Measurements from ENCODE around the gene UQCC3. TPM values are rescaled to one million over a fixed set of nuclear protein-coding genes. Genes with fewer than 3 reads are reported as not detected.
A peak's percentile ranks its signal among the peaks of the same experiment; 100 is the strongest.

UQCC3 gene
- total and polyA plus RNA-seq, 9 of the 15 experiments (the other 6 are each of a cell fraction or from before 2014, with no cell fraction given), result 3.3 to 44.3 (median 8.0) TPM

DNA sequence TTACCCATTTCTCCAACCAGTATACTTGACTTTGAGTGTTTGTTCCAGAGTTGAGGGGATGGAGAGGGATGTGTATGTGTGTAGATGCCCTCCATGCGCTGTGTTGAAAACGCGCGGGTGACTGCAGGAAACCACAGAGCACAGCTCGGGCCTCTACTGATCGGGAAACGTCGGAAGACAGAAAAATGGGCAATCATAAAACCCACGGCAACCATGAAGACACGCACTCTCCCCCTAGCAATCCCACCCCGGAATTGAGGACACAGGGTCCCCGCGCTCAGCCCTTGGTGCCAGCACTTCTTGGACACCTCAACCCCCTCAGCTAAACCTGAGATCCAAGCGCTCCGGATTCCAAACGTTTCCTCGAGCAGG, 251 bp upstream of the UQCC3 start (continued):
- no peak for TF ChIP-seq CREB3L1 (IDR thresholded peaks at IDR 0.05; ENCODE audit: borderline replicate concordance, low read depth)
- TF ChIP-seq MEF2A (IDR thresholded peaks at IDR 0.05; ENCODE audit: control insufficient read depth, low read depth, low read length), result no peak
- no peak for TF ChIP-seq CHD2 (IDR thresholded peaks at IDR 0.05; ENCODE audit: low read depth, low read length)
- no peak for TF ChIP-seq KLF1 (tag; IDR thresholded peaks at IDR 0.05)
- TF ChIP-seq SLC30A9 (CRISPR knock-in tag; IDR thresholded peaks at IDR 0.05), result no peak
- TF ChIP-seq, protein P1, sequence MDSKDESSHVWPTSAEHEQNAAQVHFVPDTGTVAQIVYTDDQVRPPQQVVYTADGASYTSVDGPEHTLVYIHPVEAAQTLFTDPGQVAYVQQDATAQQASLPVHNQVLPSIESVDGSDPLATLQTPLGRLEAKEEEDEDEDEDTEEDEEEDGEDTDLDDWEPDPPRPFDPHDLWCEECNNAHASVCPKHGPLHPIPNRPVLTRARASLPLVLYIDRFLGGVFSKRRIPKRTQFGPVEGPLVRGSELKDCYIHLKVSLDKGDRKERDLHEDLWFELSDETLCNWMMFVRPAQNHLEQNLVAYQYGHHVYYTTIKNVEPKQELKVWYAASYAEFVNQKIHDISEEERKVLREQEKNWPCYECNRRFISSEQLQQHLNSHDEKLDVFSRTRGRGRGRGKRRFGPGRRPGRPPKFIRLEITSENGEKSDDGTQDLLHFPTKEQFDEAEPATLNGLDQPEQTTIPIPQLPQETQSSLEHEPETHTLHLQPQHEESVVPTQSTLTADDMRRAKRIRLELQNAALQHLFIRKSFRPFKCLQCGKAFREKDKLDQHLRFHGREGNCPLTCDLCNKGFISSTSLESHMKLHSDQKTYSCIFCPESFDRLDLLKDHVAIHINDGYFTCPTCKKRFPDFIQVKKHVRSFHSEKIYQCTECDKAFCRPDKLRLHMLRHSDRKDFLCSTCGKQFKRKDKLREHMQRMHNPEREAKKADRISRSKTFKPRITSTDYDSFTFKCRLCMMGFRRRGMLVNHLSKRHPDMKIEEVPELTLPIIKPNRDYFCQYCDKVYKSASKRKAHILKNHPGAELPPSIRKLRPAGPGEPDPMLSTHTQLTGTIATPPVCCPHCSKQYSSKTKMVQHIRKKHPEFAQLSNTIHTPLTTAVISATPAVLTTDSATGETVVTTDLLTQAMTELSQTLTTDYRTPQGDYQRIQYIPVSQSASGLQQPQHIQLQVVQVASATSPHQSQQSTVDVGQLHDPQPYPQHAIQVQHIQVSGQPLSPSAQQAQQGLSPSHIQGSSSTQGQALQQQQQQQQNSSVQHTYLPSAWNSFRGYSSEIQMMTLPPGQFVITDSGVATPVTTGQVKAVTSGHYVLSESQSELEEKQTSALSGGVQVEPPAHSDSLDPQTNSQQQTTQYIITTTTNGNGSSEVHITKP (IDR thresholded peaks at IDR 0.05; ENCODE audit: partially characterized antibody), result peak; percentile 80
- TF ChIP-seq ZNF766 (CRISPR knock-in tag; conservative IDR thresholded peaks at IDR 0.05), result peak; percentile 78
- TF ChIP-seq, protein P2, sequence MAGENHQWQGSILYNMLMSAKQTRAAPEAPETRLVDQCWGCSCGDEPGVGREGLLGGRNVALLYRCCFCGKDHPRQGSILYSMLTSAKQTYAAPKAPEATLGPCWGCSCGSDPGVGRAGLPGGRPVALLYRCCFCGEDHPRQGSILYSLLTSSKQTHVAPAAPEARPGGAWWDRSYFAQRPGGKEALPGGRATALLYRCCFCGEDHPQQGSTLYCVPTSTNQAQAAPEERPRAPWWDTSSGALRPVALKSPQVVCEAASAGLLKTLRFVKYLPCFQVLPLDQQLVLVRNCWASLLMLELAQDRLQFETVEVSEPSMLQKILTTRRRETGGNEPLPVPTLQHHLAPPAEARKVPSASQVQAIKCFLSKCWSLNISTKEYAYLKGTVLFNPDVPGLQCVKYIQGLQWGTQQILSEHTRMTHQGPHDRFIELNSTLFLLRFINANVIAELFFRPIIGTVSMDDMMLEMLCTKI (IDR thresholded peaks at IDR 0.05; ENCODE audit: partially characterized antibody), result no peak
- TF ChIP-seq JUND (IDR thresholded peaks at IDR 0.05; ENCODE audit: borderline replicate concordance, low read depth, low read length), result no peak
- TF ChIP-seq JUND (tag; IDR thresholded peaks at IDR 0.05; ENCODE audit: borderline replicate concordance, low read depth, low read length), result no peak
- TF ChIP-seq PHF20 (IDR thresholded peaks at IDR 0.05; ENCODE audit: partially characterized antibody), result peak; percentile 40
- peak; percentile 13 for TF ChIP-seq TOE1 (IDR thresholded peaks at IDR 0.05; ENCODE audit: borderline replicate concordance)
- no peak for TF ChIP-seq TOE1 (CRISPR knock-in tag; IDR thresholded peaks at IDR 0.05; ENCODE audit: borderline replicate concordance, low read depth)
- TF ChIP-seq MEF2D (tag; conservative IDR thresholded peaks at IDR 0.05; ENCODE audit: low read depth), result no peak
- TF ChIP-seq, protein P3, sequence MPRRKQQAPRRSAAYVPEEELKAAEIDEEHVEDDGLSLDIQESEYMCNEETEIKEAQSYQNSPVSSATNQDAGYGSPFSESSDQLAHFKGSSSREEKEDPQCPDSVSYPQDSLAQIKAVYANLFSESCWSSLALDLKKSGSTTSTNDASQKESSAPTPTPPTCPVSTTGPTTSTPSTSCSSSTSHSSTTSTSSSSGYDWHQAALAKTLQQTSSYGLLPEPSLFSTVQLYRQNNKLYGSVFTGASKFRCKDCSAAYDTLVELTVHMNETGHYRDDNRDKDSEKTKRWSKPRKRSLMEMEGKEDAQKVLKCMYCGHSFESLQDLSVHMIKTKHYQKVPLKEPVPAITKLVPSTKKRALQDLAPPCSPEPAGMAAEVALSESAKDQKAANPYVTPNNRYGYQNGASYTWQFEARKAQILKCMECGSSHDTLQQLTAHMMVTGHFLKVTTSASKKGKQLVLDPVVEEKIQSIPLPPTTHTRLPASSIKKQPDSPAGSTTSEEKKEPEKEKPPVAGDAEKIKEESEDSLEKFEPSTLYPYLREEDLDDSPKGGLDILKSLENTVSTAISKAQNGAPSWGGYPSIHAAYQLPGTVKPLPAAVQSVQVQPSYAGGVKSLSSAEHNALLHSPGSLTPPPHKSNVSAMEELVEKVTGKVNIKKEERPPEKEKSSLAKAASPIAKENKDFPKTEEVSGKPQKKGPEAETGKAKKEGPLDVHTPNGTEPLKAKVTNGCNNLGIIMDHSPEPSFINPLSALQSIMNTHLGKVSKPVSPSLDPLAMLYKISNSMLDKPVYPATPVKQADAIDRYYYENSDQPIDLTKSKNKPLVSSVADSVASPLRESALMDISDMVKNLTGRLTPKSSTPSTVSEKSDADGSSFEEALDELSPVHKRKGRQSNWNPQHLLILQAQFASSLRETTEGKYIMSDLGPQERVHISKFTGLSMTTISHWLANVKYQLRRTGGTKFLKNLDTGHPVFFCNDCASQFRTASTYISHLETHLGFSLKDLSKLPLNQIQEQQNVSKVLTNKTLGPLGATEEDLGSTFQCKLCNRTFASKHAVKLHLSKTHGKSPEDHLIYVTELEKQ (CRISPR knock-in tag; IDR thresholded peaks at IDR 0.05), result no peak
- TF ChIP-seq POLR2AphosphoS2 (IDR thresholded peaks at IDR 0.05; ENCODE audit: low read length), result no peak
- no peak for TF ChIP-seq RFX5 (IDR thresholded peaks at IDR 0.05; ENCODE audit: low read depth, low read length)
- no peak for TF ChIP-seq ZBTB1 (CRISPR knock-in tag; IDR thresholded peaks at IDR 0.05; ENCODE audit: borderline replicate concordance, low read depth)
- TF ChIP-seq NCOA2 (IDR thresholded peaks at IDR 0.05; ENCODE audit: partially characterized antibody in 2 of 2), result no peak
- no peak for TF ChIP-seq PRMT5 (CRISPR knock-in tag; IDR thresholded peaks at IDR 0.05)
